Lower leg skin (tissue), 3 donors: ENCODE data around the gene DLG2.

Source experiments
- CTCF ChIP-seq, 3 donors: fragments of 450-650 bp; IDR thresholded peaks; one replicate each; pipeline ENCODE4 v1.5.1; 2016; ENCODE audit warnings: antibody characterized with exemption in 3 of 3, mild to moderate bottlenecking in 3 of 3, moderate library complexity in 2 of 3
- POLR2A ChIP-seq, 2 donors: fragments of 450-650 bp; IDR thresholded peaks; one replicate each; pipeline ENCODE4 v1.6.1; 2016 to 2017; ENCODE audit warnings: antibody characterized with exemption in 2 of 2, mild to moderate bottlenecking in 1 of 2, moderate library complexity in 1 of 2

GRCh38 chr11:84887055-84887629, 740.0 kb downstream of the DLG2 start:
- TF ChIP-seq POLR2A (IDR thresholded peaks at IDR 0.05), result no peak
- TF ChIP-seq CTCF (IDR thresholded peaks at IDR 0.05), result no peak
